NOMO-1 treated with DMSO at 0.1 percent for 48 hours (cell line): Measurements from ENCODE around the gene PCDHGA10.
"Not testable (repeated sequence)": the region's sequence is repeated elsewhere in the genome, so short reads cannot be mapped to it uniquely, and the experiment has no call there.

ENCODE experiments used
- DNase-seq: peaks from one replicate; lab custom pipeline; 2025; ENCODE audit not compliant: unreplicated experiment; lab: John Stamatoyannopoulos, UW

The PCDHGA10 gene

GRCh38 chr5:141392429-141393198, 20.2 kb upstream of the PCDHGA10 start, which contains the start of gene PCDHGA8:
Gene PCDHGA8, plus strand, starts transcription at chr5:141392633. Its CDS starts 181 bp downstream, at chr5:141392814.
- DNase-seq: no peak

- no peak for DNase-seq
Observed at GRCh38 chr5:141393267-141393666, 19.5 kb upstream of the PCDHGA10 start.

- not testable (repeated sequence) for DNase-seq
Observed at GRCh38 chr5:141394401-141395187, 18.2 kb upstream of the PCDHGA10 start.

GRCh38 chr5:141397756-141398551, 14.8 kb upstream of the PCDHGA10 start, which contains the start of gene PCDHGB5:
Gene PCDHGB5, plus strand, starts transcription at chr5:141397947. Its CDS starts 181 bp downstream, at chr5:141398128.
- not testable (repeated sequence) for DNase-seq

- DNase-seq: no peak
Observed at GRCh38 chr5:141398608-141399007, 14.2 kb upstream of the PCDHGA10 start.

GRCh38 chr5:141399555-141400258, 13.1 kb upstream of the PCDHGA10 start:
- DNase-seq: no peak

- DNase-seq: no peak
Observed at GRCh38 chr5:141402553-141403243, 10.1 kb upstream of the PCDHGA10 start, which contains the start of gene PCDHGA9. Gene PCDHGA9, plus strand, starts transcription at chr5:141402778. Its CDS starts 175 bp downstream, at chr5:141402953.

- no peak for DNase-seq
Observed at GRCh38 chr5:141403387-141403786, 9.4 kb upstream of the PCDHGA10 start.

- peak; percentile 27 for DNase-seq
Observed at GRCh38 chr5:141407790-141408505, 4.8 kb upstream of the PCDHGA10 start, which contains the start of gene PCDHGB6. Gene PCDHGB6, plus strand, starts transcription at chr5:141408021. Its CDS starts 182 bp downstream, at chr5:141408203.

- no peak for DNase-seq
Observed at GRCh38 chr5:141409598-141410306, 3.0 kb upstream of the PCDHGA10 start.

GRCh38 chr5:141411575-141411974, 1.2 kb upstream of the PCDHGA10 start:
- DNase-seq: no peak

GRCh38 chr5:141413540-141414069, 818 bp downstream of the PCDHGA10 start:
- no peak for DNase-seq

- not testable (repeated sequence) for DNase-seq
Observed at GRCh38 chr5:141414548-141415274, 1.9 kb downstream of the PCDHGA10 start.

GRCh38 chr5:141415275-141415618, 2.5 kb downstream of the PCDHGA10 start:
- DNase-seq: not testable (repeated sequence)

- peak; percentile 58 for DNase-seq
Observed at GRCh38 chr5:141417494-141418172, 4.8 kb downstream of the PCDHGA10 start, which contains the start of gene PCDHGB7. Gene PCDHGB7, plus strand, starts transcription at chr5:141417677. Its CDS starts 183 bp downstream, at chr5:141417860.

- DNase-seq: no peak
Observed at GRCh38 chr5:141419074-141419880, 6.5 kb downstream of the PCDHGA10 start.
